LNCAP (cell line): ENCODE data around the gene TUBG2.

Experiments used
- CTCF ChIP-seq: fragments of 450-650 bp; IDR thresholded peaks from 2 replicates; pipeline ENCODE4 v1.5.1; 2017; ENCODE audit warnings: mild to moderate bottlenecking

The TUBG2 gene

GRCh38 chr17:42669705-42669976 is 10.6 kb downstream of the TUBG2 start:
- no peak for TF ChIP-seq CTCF

- TF ChIP-seq CTCF = no peak
These were observed 11.1 kb downstream of the TUBG2 start for GRCh38 chr17:42669977-42670788.

GRCh38 chr17:42670789-42671657 is 11.9 kb downstream of the TUBG2 start:
- no peak for TF ChIP-seq CTCF

- TF ChIP-seq CTCF = no peak
These were observed 13.0 kb downstream of the TUBG2 start for GRCh38 chr17:42672038-42672437.

- no peak for TF ChIP-seq CTCF
These were observed 14.3 kb downstream of the TUBG2 start for GRCh38 chr17:42673266-42673884.

- TF ChIP-seq CTCF = peak; percentile 25; the same call in 1 of the 2 replicates
These were observed 15.0 kb downstream of the TUBG2 start for GRCh38 chr17:42673885-42674754.
